GM18868 (cell line): ENCODE results near the gene COA8.

Experiments
- ATAC-seq: cut with Tn5 transposase; IDR thresholded peaks from one replicate; pipeline ENCODE4 v1.9.1; 2021; ENCODE audit warnings: mild to moderate bottlenecking, moderate library complexity; ENCODE audit not compliant: unreplicated experiment

COA8 gene

GRCh38 chr14:103562429-103563225 lies at the start of gene COA8, which contains the start of gene BAG5:
Gene COA8 (plus strand): TSS chr14:103562960. CDS start chr14:103563002, 42 bp downstream.
Gene BAG5 (minus strand): TSS chr14:103562657. CDS start chr14:103561164, 1,493 bp downstream.
- ATAC-seq, result peak; percentile 76

GRCh38 chr14:103514596-103515421 lies 48.0 kb upstream of the COA8 start:
- no peak for ATAC-seq

GRCh38 chr14:103516426-103517173 lies 46.2 kb upstream of the COA8 start:
- ATAC-seq, result no peak

- ATAC-seq, result no peak
These were observed 45.6 kb upstream of the COA8 start for GRCh38 chr14:103517174-103517566.

GRCh38 chr14:103517721-103518421 lies 44.9 kb upstream of the COA8 start:
- no peak for ATAC-seq

- ATAC-seq, result no peak
These were observed 44.2 kb upstream of the COA8 start for GRCh38 chr14:103518422-103519042.

- ATAC-seq, result no peak
These were observed 43.5 kb upstream of the COA8 start for GRCh38 chr14:103519043-103519836.

- ATAC-seq, result no peak
These were observed 42.9 kb upstream of the COA8 start for GRCh38 chr14:103519837-103520212.

- no peak for ATAC-seq
These were observed 42.5 kb upstream of the COA8 start for GRCh38 chr14:103520269-103520656.

GRCh38 chr14:103520657-103521437 lies 41.9 kb upstream of the COA8 start:
- no peak for ATAC-seq

- ATAC-seq, result no peak
These were observed 41.3 kb upstream of the COA8 start for GRCh38 chr14:103521438-103521950.

GRCh38 chr14:103521951-103522563 lies 40.7 kb upstream of the COA8 start:
- ATAC-seq, result no peak

GRCh38 chr14:103522649-103523574 lies 39.8 kb upstream of the COA8 start, which contains the start of gene CKB:
Gene CKB (minus strand): TSS chr14:103522830. CDS start chr14:103522493, 337 bp downstream.
- ATAC-seq, result no peak

GRCh38 chr14:103523575-103523954 lies 39.2 kb upstream of the COA8 start:
- no peak for ATAC-seq

- ATAC-seq, result no peak
These were observed 38.5 kb upstream of the COA8 start for GRCh38 chr14:103524002-103524935.
